SK-N-MC (cell line): Measurements from ENCODE around the gene VASN.

Experiments
- FOXP2 ChIP-seq: optimal IDR thresholded peaks from 2 replicates; pipeline ENCODE3; 2011; ENCODE audit warnings: mild to moderate bottlenecking, moderate library complexity; ENCODE audit not compliant: insufficient read depth; ENCODE audit errors: extremely low read length, control extremely low read depth
- POLR2AphosphoS5 ChIP-seq: IDR thresholded peaks from 2 replicates; pipeline ENCODE4 v1.6.1; 2012; ENCODE audit warnings: mild to moderate bottlenecking, low read depth, low read length, borderline replicate concordance

DNA sequence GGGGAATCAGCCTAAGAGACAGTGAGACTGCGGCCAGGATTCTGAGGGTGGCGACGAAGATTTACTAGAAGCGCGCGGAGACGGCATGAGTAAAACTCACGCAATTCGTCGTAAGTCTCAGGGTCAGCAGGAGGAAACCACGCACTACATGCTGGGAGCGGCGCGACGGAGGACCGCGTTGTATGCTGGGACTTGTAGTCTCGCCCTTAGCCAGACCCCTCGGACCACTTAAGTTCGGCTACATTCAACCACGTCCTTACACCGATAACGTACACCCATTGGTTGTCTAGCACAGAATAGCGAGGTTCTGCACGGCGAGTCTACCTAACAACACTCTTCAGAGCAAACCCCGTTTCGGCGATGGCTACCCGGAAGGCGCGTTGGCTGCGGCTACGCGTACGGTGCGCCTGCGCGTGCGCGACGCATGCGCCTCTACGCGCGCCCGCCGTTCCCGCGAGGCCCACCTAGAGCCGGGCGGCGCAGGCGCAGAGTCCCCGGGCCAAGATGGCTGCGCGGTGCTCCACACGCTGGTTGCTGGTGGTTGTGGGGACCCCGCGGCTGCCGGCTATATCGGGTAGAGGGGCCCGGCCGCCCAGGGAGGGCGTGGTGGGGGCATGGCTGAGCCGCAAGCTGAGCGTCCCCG, 53.9 kb downstream of the VASN start, which contains the start of gene DNAJA3:
- TF ChIP-seq FOXP2 (peak; percentile 34), POLR2AphosphoS5 (peak; percentile 83)
